Amniotic stem cell (primary cell): ENCODE results near the gene CPB1.

ENCODE experiments used
- DNase-seq: peaks from one replicate; lab custom pipeline; 2025; lab: John Stamatoyannopoulos, UW

CPB1 gene

GRCh38 chr3:148829926-148830325, 2.3 kb downstream of the CPB1 start:
- no peak for DNase-seq

GRCh38 chr3:148833223-148833622, 5.6 kb downstream of the CPB1 start:
- DNase-seq: no peak

GRCh38 chr3:148839805-148840204, 12.2 kb downstream of the CPB1 start:
- DNase-seq: no peak

GRCh38 chr3:148840451-148840850, 12.8 kb downstream of the CPB1 start:
- DNase-seq: no peak

GRCh38 chr3:148845756-148846395, 18.3 kb downstream of the CPB1 start:
- DNase-seq: no peak

- no peak for DNase-seq
Observed at GRCh38 chr3:148847351-148847750, 19.7 kb downstream of the CPB1 start.

GRCh38 chr3:148848410-148848809, 20.8 kb downstream of the CPB1 start:
- no peak for DNase-seq

- no peak for DNase-seq
Observed at GRCh38 chr3:148852271-148852992, 24.8 kb downstream of the CPB1 start.

GRCh38 chr3:148853076-148853475, 25.5 kb downstream of the CPB1 start:
- DNase-seq: no peak

GRCh38 chr3:148854061-148854460, 26.4 kb downstream of the CPB1 start:
- no peak for DNase-seq

- no peak for DNase-seq
Observed at GRCh38 chr3:148856384-148856783, 28.8 kb downstream of the CPB1 start.

GRCh38 chr3:148857316-148857715, 29.7 kb downstream of the CPB1 start:
- no peak for DNase-seq

GRCh38 chr3:148861277-148861869, 33.8 kb downstream of the CPB1 start:
- DNase-seq: no peak

GRCh38 chr3:148863297-148863696, 35.7 kb downstream of the CPB1 start:
- DNase-seq: no peak

GRCh38 chr3:148863814-148864213, 36.2 kb downstream of the CPB1 start:
- DNase-seq: no peak

GRCh38 chr3:148865049-148865448, 37.4 kb downstream of the CPB1 start, which contains the start of gene CPA3:
Gene CPA3, plus strand, starts transcription at chr3:148865296. Its CDS starts 12 bp downstream, at chr3:148865308.
- no peak for DNase-seq

- no peak for DNase-seq
Observed at GRCh38 chr3:148866261-148866660, 38.6 kb downstream of the CPB1 start.

GRCh38 chr3:148873270-148873927, 45.8 kb downstream of the CPB1 start:
- no peak for DNase-seq

- DNase-seq: no peak
Observed at GRCh38 chr3:148873977-148874376, 46.4 kb downstream of the CPB1 start.

- no peak for DNase-seq
Observed at GRCh38 chr3:148878095-148878494, 50.5 kb downstream of the CPB1 start.

- DNase-seq: no peak
Observed at GRCh38 chr3:148879256-148879655, 51.6 kb downstream of the CPB1 start.

GRCh38 chr3:148880681-148881080, 53.1 kb downstream of the CPB1 start:
- DNase-seq: no peak

GRCh38 chr3:148881286-148881685, 53.7 kb downstream of the CPB1 start:
- DNase-seq: no peak
